Measurements from ENCODE around the gene FGD4.

The FGD4 gene

GRCh38 chr12:32462908-32463307 is 63.5 kb downstream of the FGD4 start:
- no peak overlapping the region for H3K4me2 ChIP-seq (ENCODE audit: insufficient read depth, low read length)
- TF ChIP-seq EZH2 (IDR thresholded peaks at IDR 0.05; ENCODE audit: borderline replicate concordance, low read depth, low read length, severe bottlenecking) (no peak), CTCF (IDR thresholded peaks at IDR 0.05; ENCODE audit: borderline replicate concordance, extremely low read depth, low read length, poor library complexity, severe bottlenecking) (no peak)
- H3K79me2 ChIP-seq (ENCODE audit: insufficient read depth, low read length), result no peaks in the 10 kb centered on the region
- DNase-seq, result no peak
- H3K4me3 ChIP-seq (ENCODE audit: low read depth in 1 of 2, low read length in 2 of 2), result no peak overlapping the region
- no peaks in the 10 kb centered on the region for H4K20me1 ChIP-seq (ENCODE audit: insufficient read depth, low read length)
- no peaks in the 10 kb centered on the region for H3K27me3 ChIP-seq (ENCODE audit: insufficient read depth, low read length, poor library complexity)
- H3K27ac ChIP-seq (ENCODE audit: low read length), result no peak overlapping the region
- no peaks in the 10 kb centered on the region for H3K4me1 ChIP-seq (ENCODE audit: insufficient read depth, low read length)
- no peak overlapping the region for H3K9ac ChIP-seq (ENCODE audit: low read depth, low read length)
- H3K36me3 ChIP-seq (ENCODE audit: insufficient read depth, low read length), result no peaks in the 10 kb centered on the region
- H3K9me3 ChIP-seq (ENCODE audit: insufficient read depth, low read length, severe bottlenecking), result no peaks in the 10 kb centered on the region
- no peak for ATAC-seq (ENCODE audit: insufficient read depth, low read depth)
- H2AFZ ChIP-seq (ENCODE audit: low read depth, low read length), result no peak overlapping the region

DNA sequence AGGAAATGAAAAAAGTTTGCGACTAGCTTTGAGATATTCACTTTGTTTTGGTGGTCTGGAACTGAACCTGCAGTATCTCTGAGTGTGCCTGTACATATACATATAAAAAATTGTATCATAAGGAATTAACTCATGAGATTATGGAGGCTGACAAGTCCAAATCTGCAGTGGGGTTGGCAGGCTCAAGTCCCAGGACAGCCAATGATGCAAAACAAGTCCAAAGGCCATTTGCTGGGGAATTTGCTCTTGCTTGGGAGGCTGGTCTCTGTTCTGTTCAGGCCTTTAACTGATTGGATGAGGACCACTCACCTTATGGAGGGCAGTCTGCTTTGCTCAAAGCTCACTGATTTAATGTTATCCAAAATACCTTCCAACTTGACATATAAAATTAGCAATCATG is 66.8 kb downstream of the FGD4 start:
- H2AFZ ChIP-seq (ENCODE audit: low read depth, low read length), result no peak overlapping the region
- H3K4me3 ChIP-seq (ENCODE audit: low read depth in 1 of 2, low read length in 2 of 2), result no peak overlapping the region
- no peaks in the 10 kb centered on the region for H3K36me3 ChIP-seq (ENCODE audit: insufficient read depth, low read length)
- DNase-seq (no peak), ATAC-seq (ENCODE audit: insufficient read depth, low read depth) (no peak)
- H3K4me1 ChIP-seq (ENCODE audit: insufficient read depth, low read length), result no peaks in the 10 kb centered on the region
- TF ChIP-seq CTCF (IDR thresholded peaks at IDR 0.05; ENCODE audit: borderline replicate concordance, extremely low read depth, low read length, poor library complexity, severe bottlenecking) (no peak), EZH2 (IDR thresholded peaks at IDR 0.05; ENCODE audit: borderline replicate concordance, low read depth, low read length, severe bottlenecking) (no peak)
- H3K4me2 ChIP-seq (ENCODE audit: insufficient read depth, low read length), result no peak overlapping the region
- no peaks in the 10 kb centered on the region for H3K27me3 ChIP-seq (ENCODE audit: insufficient read depth, low read length, poor library complexity)
- H4K20me1 ChIP-seq (ENCODE audit: insufficient read depth, low read length), result no peaks in the 10 kb centered on the region
- no peaks in the 10 kb centered on the region for H3K9me3 ChIP-seq (ENCODE audit: insufficient read depth, low read length, severe bottlenecking)
- no peak overlapping the region for H3K27ac ChIP-seq (ENCODE audit: low read length)
- no peak overlapping the region for H3K9ac ChIP-seq (ENCODE audit: low read depth, low read length)
- H3K79me2 ChIP-seq (ENCODE audit: insufficient read depth, low read length), result no peaks in the 10 kb centered on the region

- ATAC-seq (ENCODE audit: insufficient read depth, low read depth), result no peak
These were observed 67.8 kb downstream of the FGD4 start for GRCh38 chr12:32466986-32467711.

More at GRCh38 chr12:32466986-32467711, 67.8 kb downstream of the FGD4 start:
- Histone ChIP-seq H3K27me3 (ENCODE audit: insufficient read depth, low read length, poor library complexity) (no peaks in the 10 kb centered on the region), H3K79me2 (ENCODE audit: insufficient read depth, low read length) (no peaks in the 10 kb centered on the region), H3K36me3 (ENCODE audit: insufficient read depth, low read length) (no peaks in the 10 kb centered on the region), H3K4me2 (ENCODE audit: insufficient read depth, low read length) (no peak overlapping the region), H3K4me3 (ENCODE audit: low read depth in 1 of 2, low read length in 2 of 2) (no peak overlapping the region), H3K4me1 (ENCODE audit: insufficient read depth, low read length) (no peaks in the 10 kb centered on the region), H3K9ac (ENCODE audit: low read depth, low read length) (no peak overlapping the region), H2AFZ (ENCODE audit: low read depth, low read length) (no peak overlapping the region), H3K27ac (ENCODE audit: low read length) (no peak overlapping the region), H4K20me1 (ENCODE audit: insufficient read depth, low read length) (no peaks in the 10 kb centered on the region), H3K9me3 (ENCODE audit: insufficient read depth, low read length, severe bottlenecking) (no peaks in the 10 kb centered on the region)
- DNase-seq, result no peak
- TF ChIP-seq EZH2 (IDR thresholded peaks at IDR 0.05; ENCODE audit: borderline replicate concordance, low read depth, low read length, severe bottlenecking) (no peak), CTCF (IDR thresholded peaks at IDR 0.05; ENCODE audit: borderline replicate concordance, extremely low read depth, low read length, poor library complexity, severe bottlenecking) (no peak)
